Measurements from ENCODE around the gene NUPR1. TPM values are rescaled to one million over a fixed set of nuclear protein-coding genes. Genes with fewer than 3 reads are reported as not detected.

The NUPR1 gene
- total and polyA plus RNA-seq, 8 donors, result 4.2 to 251 (median 74.9) TPM

DNA sequence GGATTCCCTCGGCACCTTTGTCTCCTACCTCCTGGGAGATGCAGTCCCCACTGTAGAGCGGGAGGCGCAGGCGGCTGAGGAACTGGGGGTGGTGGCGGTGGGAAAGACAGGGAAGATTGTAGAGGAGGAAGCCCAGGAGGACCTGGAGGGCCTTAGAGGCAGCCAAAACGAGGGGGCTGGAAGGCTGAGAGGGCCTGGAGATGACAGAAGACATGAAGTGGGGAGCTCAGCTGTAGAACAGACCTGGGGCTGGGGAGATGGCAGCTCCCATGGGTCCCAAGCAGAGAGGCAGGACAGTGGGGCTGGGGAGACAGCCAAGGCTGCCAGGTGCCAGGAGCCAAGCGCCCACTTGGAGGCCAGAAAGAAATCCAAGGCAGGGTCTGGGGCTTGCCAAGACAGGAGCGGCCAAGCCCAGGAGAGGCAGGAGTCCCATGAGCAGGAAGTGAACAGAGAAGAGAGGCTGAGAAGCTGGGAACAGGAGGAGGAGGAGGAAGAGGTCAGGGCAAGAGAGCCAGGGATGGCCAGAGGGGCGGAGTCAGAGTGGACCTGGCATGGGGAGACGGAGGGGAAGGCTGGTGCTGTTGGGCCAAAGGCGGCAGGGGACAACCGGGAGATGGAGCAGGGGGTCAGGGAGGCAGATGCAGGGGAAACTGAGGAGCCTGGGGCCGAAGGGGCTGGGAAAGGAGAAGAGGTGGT, 43.5 kb downstream of the NUPR1 start:
- Histone ChIP-seq H3K27me3 (no peaks in the 10 kb centered on the region), H3K4me3 (peak overlapping the region in 3 of 4 donors; percentile 25 to 39 (median 38)), H3K36me3 (peaks cover 0 to 7% (median 0%) of the 10 kb centered on the region in 4 donors), H3K4me1 (peaks cover 12 to 37% (median 14%) of the 10 kb centered on the region in 4 donors), H3K9me3 (no peaks in the 10 kb centered on the region), H3K27ac (peak overlapping the region; percentile 37 to 92 (median 70))
- DNase-seq, result no peak
- 73 to 83% (median 76%) methylated on average over 13 of the region's 13 CpGs for WGBS, 5 donors
- intact Hi-C loops (cut with DNase I; ENCODE audit: low total_unique reads), result no loop called here
- TF ChIP-seq POLR2AphosphoS5 (IDR thresholded peaks at IDR 0.05) (no peak), POLR2A (IDR thresholded peaks at IDR 0.05) (no peak), EP300 (IDR thresholded peaks at IDR 0.05) (no peak)
- TF ChIP-seq, protein P1, sequence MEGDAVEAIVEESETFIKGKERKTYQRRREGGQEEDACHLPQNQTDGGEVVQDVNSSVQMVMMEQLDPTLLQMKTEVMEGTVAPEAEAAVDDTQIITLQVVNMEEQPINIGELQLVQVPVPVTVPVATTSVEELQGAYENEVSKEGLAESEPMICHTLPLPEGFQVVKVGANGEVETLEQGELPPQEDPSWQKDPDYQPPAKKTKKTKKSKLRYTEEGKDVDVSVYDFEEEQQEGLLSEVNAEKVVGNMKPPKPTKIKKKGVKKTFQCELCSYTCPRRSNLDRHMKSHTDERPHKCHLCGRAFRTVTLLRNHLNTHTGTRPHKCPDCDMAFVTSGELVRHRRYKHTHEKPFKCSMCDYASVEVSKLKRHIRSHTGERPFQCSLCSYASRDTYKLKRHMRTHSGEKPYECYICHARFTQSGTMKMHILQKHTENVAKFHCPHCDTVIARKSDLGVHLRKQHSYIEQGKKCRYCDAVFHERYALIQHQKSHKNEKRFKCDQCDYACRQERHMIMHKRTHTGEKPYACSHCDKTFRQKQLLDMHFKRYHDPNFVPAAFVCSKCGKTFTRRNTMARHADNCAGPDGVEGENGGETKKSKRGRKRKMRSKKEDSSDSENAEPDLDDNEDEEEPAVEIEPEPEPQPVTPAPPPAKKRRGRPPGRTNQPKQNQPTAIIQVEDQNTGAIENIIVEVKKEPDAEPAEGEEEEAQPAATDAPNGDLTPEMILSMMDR (IDR thresholded peaks at IDR 0.05), result no peak

DNA sequence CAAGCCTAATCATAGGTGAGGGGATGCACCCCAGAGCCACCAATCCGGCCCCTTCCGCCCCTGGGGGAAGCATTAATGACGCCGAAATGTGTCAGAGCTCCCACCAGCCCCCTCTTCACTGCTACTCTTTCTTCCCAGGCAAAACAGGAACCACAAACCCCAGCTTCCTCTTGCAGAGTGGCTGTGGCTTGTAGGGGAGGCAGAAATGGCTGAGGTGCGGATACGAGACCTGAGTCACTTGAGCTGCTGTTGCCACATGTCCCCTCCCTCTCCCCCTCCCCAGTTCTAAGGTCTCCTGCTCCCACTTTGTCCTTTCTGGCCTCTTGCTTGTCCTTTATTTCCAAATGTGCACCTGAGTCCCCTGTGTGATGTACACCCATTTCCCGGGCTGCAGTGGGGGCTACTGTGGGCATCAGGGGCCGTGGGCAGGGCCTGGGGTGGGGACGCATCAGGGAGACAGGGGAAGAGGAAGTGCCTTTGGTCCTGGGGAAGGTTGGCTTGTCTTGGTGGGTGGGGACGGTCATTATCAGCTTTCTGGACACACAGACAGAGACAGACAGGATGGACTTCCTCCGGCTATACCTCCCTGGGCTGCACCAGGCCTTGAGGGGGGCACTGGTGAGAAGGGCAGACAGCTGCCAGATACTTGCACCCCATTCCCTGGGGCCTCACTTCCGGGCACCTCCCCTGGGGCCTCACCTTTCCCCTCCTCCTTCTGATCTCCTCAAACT, 44.5 kb downstream of the NUPR1 start, which contains the start of gene APOBR:
TSS of gene APOBR (plus strand) at position 523 of the 731 bp plus-strand sequence. CDS start at position 562, 39 bp downstream.
- Histone ChIP-seq H3K4me1 (peaks cover 13 to 47% (median 22%) of the 10 kb centered on the region in 4 donors), H3K27ac (peak within 1 kb of the TSS; percentile 37 to 92 (median 70)), H3K36me3 (peaks cover 3 to 15% (median 6%) of the 10 kb centered on the region in 4 donors), H3K9me3 (no peaks in the 10 kb centered on the region), H3K27me3 (no peaks in the 10 kb centered on the region), H3K4me3 (peak within 1 kb of the TSS; percentile 6 to 39 (median 32))
- DNase-seq, result peak; percentile 58 to 81
- intact Hi-C loops (cut with DNase I; ENCODE audit: low total_unique reads), result no loop called here
- no peak for TF ChIP-seq POLR2A (IDR thresholded peaks at IDR 0.05)
- TF ChIP-seq POLR2AphosphoS5 (IDR thresholded peaks at IDR 0.05), result peak in 2 of 3 donors; percentile 25 to 54
- 59 to 68% (median 60%) methylated on average over 12 of the region's 12 CpGs for WGBS, 5 donors

DNA sequence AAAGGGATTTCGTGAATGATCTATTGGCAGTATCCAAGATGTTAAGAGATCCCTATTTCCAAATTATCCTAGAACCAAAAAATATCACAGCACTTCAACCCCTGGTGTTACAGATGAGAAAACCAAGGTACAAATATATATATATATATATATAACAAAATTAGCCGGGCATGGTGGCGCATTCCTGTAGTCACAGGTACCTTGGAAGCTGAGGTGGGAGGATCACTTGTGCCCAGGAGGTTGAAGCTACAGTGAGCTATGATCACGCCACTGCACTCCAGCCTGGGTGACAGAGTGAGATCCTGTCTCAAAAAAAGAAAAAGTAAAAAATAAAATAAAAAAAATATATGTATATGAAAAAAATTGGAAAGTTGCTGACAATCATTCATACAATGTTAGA, 46.3 kb downstream of the NUPR1 start:
- Histone ChIP-seq H3K4me1 (peaks cover 13 to 53% (median 22%) of the 10 kb centered on the region in 4 donors), H3K27me3 (no peaks in the 10 kb centered on the region), H3K4me3 (peak overlapping the region; percentile 84 to 94 (median 90)), H3K9me3 (no peaks in the 10 kb centered on the region), H3K36me3 (peaks cover 21 to 26% (median 23%) of the 10 kb centered on the region in 4 donors), H3K27ac (peak overlapping the region in 4 of 5 donors; percentile 90 to 94 (median 92))
- no peak for TF ChIP-seq POLR2A (IDR thresholded peaks at IDR 0.05)
- no peak for TF ChIP-seq POLR2AphosphoS5 (IDR thresholded peaks at IDR 0.05)
- TF ChIP-seq EP300 (IDR thresholded peaks at IDR 0.05), result no peak
- TF ChIP-seq, protein P1 (IDR thresholded peaks at IDR 0.05), result no peak
- 43 to 56% (median 51%) methylated on average over 4 of the region's 4 CpGs for WGBS, 5 donors
- DNase-seq, result no peak
- intact Hi-C loops (cut with DNase I; ENCODE audit: low total_unique reads), result no loop called here

DNA sequence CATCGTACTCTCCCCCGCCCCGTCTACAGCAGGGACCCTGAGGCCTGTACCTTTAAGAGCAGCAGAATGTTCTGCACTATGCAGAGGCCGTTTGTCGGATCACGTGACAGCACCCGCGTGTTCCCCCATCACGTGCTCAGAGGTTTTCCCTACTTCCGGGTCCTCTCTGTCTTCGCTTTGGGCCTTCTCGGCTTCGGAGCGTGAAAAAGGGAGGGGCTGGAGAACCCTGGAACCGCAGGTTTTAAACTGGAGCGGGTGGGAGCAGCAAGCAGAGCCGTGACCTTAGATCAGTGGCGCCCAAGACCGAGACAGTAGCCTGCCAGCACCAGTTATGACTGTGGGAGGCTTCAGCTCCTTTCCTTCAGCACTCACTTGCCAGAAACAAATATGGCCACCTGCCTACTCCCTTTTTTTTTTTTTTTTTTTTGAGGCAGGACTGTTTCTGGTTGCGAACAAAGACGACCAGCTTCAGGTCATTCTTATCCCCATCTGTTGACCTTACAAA, 46.8 kb downstream of the NUPR1 start, which contains the start of gene CLN3:
TSS of gene CLN3 (minus strand) at position 105 of the 505 bp plus-strand sequence. CDS start 315 bp downstream, outside the sequence.
- no peaks in the 10 kb centered on the region for H3K27me3 ChIP-seq
- peaks cover 23 to 30% (median 28%) of the 10 kb centered on the region in 4 donors for H3K36me3 ChIP-seq
- 0% methylated on average over 18 to 21 of the region's 21 CpGs for WGBS, 5 donors
- no peaks in the 10 kb centered on the region for H3K9me3 ChIP-seq
- TF ChIP-seq, protein P1 (IDR thresholded peaks at IDR 0.05), result no peak
- peak; percentile 63 to 78 (median 72) for TF ChIP-seq POLR2AphosphoS5 (IDR thresholded peaks at IDR 0.05)
- peak within 1 kb of the TSS; percentile 90 to 97 (median 92) for H3K27ac ChIP-seq
- intact Hi-C loops (cut with DNase I; ENCODE audit: low total_unique reads), result no loop called here
- peaks cover 13 to 50% (median 22%) of the 10 kb centered on the region in 4 donors for H3K4me1 ChIP-seq
- DNase-seq, result peak; percentile 91 to 97
- peak within 1 kb of the TSS; percentile 84 to 94 (median 90) for H3K4me3 ChIP-seq

Measured in stomach (tissue), 9 donors.